ENCODE data around the gene KCNJ9.
"Not testable (repeated sequence)": the region's sequence is repeated elsewhere in the genome, so short reads cannot be mapped to it uniquely, and the experiment has no call there.

Gene KCNJ9

GRCh38 chr1:160104486-160104885 lies 23.1 kb downstream of the KCNJ9 start:
- DNase-seq (ENCODE audit: low read depth) = no peak

- DNase-seq (ENCODE audit: low read depth) = no peak
Measured at GRCh38 chr1:160105155-160105554, 23.8 kb downstream of the KCNJ9 start.

DNA sequence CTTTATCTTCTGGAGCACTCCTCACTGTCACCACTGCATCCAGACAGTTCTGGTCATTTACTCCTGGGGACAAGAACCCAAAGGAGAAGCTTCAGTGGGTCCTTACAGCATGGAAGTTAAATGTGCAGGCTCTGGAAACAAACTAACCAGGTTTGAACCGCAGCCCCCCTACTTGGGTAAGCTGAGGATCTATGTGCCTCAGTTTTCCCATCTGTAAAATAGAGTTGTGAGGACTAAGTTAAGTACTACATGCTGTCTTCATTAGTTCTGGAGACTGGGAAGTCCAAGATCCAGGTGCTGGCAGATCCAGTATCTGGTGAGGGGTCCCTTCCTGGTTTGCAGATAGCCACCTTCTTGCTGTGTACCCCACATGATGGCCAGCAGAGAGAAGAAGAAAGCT lies 26.2 kb downstream of the KCNJ9 start:
- no peak for DNase-seq (ENCODE audit: low read depth)

GRCh38 chr1:160108888-160109662 lies 27.7 kb downstream of the KCNJ9 start:
- DNase-seq (ENCODE audit: low read depth) = no peak

DNA sequence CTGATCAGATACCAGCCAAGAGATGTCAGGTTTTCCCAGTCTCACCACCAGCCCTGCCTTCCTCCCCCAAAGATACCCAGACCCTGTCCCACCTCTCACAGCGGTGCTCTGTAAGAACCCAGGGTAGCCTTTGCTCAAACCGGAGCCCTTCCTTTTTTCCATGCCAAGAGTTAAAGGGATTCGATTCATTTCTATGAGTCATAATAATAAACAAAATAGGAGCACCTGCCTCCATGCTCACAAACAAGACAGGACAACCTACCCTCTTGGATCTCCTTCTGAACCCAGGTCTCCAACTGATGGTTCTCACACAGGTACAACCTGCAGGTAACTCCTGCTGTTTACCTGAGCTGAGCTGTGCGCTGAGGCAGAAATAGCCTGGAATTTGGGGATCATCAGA lies 28.3 kb downstream of the KCNJ9 start:
- DNase-seq (ENCODE audit: low read depth) = no peak

GRCh38 chr1:160111462-160111861 lies 30.1 kb downstream of the KCNJ9 start:
- not testable (repeated sequence) for DNase-seq (ENCODE audit: low read depth)

GRCh38 chr1:160112357-160112756 lies 31.0 kb downstream of the KCNJ9 start:
- no peak for DNase-seq (ENCODE audit: low read depth)

GRCh38 chr1:160113407-160113806 lies 32.1 kb downstream of the KCNJ9 start:
- no peak for DNase-seq (ENCODE audit: low read depth)

GRCh38 chr1:160114085-160114484 lies 32.7 kb downstream of the KCNJ9 start:
- no peak for DNase-seq (ENCODE audit: low read depth)

DNA sequence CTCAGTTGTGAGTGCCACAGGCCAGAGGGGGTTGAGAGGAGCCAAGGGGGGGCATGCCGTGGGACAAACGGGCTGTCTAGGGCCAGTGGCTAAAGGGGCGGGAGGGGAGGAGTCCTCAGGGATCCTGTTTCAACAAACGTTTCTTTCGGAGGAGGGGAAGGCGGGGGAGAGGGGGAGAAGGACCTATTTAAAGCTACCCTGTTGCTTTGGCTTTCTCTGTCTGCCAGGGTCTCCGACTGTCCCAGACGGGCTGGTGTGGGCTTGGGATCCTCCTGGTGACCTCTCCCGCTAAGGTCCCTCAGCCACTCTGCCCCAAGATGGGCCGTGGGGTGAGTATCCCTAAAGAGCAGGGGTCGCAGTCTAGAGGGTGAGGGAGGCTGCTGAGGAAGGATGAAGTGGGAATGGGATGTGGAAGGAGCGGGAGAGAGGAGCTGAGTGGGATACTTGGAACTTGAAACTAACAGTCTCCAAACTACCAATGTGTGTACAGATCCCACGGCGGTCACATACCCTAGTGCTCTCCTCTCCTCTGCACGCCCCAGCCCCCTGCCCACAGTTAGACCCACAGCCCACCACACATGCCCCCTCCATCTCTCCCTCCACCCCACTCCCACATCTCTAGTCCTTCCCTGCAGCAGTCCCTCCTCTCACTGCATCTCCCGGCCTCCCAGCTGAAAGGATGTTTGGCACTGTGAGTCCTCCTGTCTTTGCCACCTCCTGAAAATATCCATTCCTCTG lies 34.4 kb downstream of the KCNJ9 start, which contains the start of gene ATP1A2:
Gene ATP1A2 (plus strand): TSS at position 215 of the 738 bp plus-strand sequence. CDS start 103 bp downstream, at position 318.
- no peak for DNase-seq (ENCODE audit: low read depth)

DNA sequence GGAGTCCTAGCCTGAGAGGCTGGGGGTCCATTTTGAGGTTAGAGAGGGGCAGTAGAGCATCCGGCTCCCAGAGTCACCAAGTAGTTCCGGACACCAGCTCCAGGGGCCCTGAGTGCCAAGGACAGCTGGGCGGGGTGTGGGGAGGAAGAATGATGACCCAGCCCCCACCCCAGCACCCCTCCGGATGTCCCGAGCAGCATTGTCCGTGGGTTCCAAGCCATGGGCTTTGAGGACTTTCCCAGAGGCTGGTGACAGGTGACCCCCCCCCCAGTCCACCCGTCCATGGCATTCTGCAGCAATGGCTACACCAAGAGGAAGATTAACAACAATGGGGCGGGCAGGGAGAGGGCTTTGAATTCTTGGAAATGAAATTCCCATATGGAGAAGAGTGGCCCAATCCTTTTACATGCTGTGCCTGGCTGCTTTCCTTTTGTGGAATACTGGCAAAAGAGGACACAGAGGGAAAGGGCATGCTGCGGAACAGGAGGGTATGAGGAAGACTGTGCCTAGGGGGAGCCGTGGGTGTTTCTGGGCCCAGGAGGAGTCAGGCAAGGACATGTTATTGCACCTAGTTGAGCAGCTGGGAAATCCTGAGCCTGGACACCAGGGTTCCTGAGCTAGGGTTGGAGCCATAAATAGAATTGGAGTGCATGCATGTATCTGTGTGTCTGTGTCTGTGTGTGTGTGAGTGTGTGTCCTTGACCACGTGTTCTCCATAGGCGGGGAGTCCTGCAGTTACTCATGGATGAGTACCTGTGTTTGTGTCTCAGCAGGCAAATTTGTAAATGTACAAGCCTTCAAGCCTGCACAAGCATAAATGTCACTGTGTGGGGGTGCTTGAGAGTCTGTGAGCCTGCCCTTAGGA lies 35.2 kb downstream of the KCNJ9 start:
- DNase-seq (ENCODE audit: low read depth) = no peak

DNA sequence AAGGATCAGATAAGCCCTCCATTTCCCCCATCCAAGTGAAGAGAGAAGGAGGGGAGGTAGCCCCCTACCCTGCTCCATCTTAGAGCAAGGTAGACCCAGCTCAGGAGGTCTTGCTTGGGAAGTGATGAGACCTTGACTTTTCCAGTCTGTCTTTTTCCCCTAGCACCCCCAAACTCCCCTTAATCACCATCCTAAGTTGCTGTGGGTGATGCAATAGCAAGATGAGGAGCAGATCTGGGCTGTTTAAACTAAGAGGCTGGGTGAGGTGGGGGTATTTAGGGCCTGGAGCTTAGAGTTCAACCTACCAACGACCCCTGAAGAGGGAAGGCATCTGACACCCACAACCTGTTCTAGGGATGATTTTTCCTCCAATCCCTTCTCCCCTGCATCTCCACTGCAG lies 36.0 kb downstream of the KCNJ9 start:
- DNase-seq (ENCODE audit: low read depth) = no peak

DNA sequence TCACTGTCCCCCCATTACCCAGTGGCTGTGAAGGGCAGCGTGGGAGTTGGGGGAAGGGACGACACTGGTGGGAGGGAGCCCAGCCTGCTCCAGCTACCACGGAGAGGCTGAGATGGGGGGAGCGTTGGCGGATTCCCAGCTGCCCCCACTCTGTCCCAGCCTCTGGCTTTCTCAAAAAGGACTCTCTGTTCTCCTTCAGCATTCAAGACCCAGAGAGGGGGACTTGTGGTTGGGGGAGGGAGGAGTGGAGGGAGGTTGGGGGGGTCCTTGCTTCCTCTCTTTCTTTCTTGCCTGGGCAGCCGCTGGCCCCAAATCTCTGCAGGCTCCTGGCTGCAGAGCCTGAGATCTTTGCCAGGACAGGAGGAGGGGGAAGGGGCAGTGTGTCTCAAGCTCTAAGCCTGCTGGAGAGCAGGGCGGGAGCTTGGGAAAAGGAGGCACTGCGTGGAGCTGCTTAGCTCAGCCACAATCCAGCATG lies 36.4 kb downstream of the KCNJ9 start:
- no peak for DNase-seq (ENCODE audit: low read depth)

DNA sequence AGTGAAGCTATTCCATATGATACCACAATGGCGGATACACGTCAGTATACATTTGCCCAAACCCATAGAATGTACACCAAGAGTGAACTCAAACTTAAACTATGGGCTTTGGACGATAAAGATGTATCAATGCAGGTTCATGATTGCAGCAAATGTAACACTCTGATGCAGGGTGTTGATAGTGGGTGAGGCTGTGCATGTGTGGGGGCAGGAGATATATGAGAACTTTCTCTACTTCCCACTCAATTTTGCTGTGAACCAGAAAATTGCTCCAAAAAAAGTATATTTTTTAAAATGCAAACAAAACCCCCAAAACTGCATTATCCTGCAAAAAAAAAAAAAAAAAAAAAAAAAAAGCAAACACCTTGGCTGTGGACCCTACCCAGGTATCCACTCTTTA lies 37.6 kb downstream of the KCNJ9 start:
- no peak for DNase-seq (ENCODE audit: low read depth)

DNA sequence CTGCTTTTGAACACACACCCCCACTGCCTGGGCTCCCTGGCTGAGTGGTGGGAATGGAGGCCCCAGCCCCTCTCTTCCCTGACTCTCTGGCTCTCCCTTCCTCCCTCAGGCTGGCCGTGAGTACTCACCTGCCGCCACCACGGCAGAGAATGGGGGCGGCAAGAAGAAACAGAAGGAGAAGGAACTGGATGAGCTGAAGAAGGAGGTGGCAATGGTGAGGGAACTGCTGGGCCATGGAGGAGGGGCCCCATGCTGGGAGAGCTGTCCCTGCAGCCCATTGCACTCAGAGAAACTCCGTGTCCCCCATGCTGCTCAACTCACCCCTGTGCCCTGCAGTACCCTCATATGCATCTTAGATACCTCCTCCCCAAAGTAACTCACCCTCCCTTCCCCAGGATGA lies 39.5 kb downstream of the KCNJ9 start:
- no peak for DNase-seq (ENCODE audit: low read depth)

GRCh38 chr1:160121388-160121787 lies 40.0 kb downstream of the KCNJ9 start:
- no peak for DNase-seq (ENCODE audit: low read depth)

DNA sequence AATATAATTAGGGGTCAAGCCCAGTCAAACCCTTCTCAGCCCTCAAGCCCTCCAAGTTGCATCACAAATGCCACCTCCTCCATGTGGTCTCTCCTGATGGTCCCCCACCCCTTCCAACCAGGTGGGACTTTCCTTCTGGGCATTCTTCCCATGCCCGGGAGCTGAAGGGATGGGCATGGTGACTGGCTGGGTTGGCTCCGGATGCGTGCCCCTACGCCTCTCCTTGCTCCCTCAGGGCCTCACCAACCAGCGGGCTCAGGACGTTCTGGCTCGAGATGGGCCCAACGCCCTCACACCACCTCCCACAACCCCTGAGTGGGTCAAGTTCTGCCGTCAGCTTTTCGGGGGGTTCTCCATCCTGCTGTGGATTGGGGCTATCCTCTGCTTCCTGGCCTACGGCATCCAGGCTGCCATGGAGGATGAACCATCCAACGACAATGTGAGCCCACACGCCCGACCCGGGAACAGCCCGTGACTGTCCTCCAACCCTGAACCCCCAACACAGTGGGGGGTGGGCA lies 41.7 kb downstream of the KCNJ9 start:
- DNase-seq (ENCODE audit: low read depth) = no peak

DNA sequence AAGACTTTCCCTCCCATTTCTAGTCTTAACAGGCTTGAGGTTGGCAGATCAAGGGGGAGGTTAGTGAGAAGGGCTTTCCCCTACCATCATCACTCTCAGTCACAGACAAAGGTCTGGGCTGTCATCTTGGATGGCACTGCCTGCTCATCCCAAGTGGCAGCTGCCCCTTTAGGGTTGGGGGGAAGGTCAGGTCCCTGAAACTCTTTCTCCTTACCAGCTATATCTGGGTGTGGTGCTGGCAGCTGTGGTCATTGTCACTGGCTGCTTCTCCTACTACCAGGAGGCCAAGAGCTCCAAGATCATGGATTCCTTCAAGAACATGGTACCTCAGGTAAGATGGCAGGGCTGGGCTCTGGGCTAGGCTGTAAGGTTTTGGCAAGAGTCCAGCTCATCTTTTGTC lies 42.4 kb downstream of the KCNJ9 start:
- DNase-seq (ENCODE audit: low read depth) = no peak

DNA sequence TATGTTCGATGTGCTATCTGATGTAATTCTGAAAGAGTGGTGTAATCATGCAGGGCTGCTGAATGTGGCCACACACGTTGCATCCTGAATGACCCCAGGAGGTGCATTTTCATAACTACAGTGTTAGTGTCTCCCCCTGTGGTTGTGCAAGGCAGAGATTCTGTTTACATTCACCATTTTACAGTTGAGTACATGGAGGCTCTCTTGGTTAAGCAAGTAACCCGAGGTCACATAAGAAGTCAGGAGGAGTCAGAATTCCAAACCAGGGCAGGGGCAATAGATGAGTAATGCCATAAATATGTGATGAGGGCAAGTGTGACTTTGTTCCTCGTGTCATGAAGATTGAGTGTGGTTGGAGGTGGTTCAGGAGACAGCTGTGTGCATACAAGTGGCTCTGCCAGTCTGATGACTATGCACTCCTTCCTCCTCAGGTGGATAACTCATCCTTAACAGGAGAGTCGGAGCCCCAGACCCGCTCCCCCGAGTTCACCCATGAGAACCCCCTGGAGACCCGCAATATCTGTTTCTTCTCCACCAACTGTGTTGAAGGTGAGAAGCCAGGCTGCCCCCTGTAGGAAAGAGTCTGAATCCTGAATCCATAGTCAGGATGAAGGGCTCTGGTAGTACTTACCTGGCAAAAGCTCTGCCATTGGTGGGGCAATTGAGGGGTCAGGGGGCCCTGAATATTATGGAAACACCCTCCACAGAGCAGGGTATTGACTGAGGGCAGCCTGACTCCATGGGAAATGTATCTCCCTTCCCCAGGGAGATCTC lies 43.6 kb downstream of the KCNJ9 start:
- no peak for DNase-seq (ENCODE audit: low read depth)

DNA sequence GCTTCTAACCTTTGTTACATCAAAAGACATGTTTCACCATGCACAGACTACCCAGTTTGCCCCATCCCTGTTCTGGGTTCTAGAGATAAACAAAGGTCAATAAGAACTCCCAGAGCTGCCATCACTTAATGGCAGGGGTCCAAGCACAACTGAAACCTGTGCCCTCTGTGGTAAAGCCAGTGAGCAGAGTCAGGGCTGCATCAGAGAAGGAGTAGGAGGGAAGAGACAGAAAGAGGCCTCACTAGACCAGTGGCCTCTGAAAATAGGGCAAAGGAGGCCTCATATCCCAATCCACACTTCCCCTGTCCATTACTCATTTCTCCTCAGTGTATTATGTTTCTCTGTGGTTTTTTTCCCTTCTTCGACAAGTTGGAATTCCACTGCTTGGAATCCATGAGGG lies 44.4 kb downstream of the KCNJ9 start:
- DNase-seq (ENCODE audit: low read depth) = no peak

GRCh38 chr1:160126342-160126741 lies 45.0 kb downstream of the KCNJ9 start:
- not testable (repeated sequence) for DNase-seq (ENCODE audit: low read depth)

Measured in activated T-helper 9 cell treated with anti-CD3 and anti-CD28 coated beads, Interleukin-2, amount 50 U/mL, for 16 hours (primary cell).